Activated CD8-positive, alpha-beta T cell treated with anti-CD3 and anti-CD28 coated beads, Interleukin-2, amount 10 ng/mL, durations not matched to agents 7 days and 5 days (primary cell): ENCODE measurements around the gene DNMT3A. TPM values are rescaled to one million over a fixed set of nuclear protein-coding genes. Genes with fewer than 3 reads are reported as not detected.
A peak's percentile ranks its signal among the peaks of the same experiment; 100 is the strongest.

ENCODE experiments used
- ATAC-seq: fragments of 150-1000 bp; cut with Tn5 transposase; one replicate; pipeline ENCODE4 v1.10.0; 2021; ENCODE audit warnings: moderate library complexity
- CTCF ChIA-PET: fragments of 350-600 bp; sonication (Branson Sonifier 250); formaldehyde crosslinking; loops from one replicate; lab custom pipeline; 2021; ENCODE audit warnings: antibody characterized with exemption; lab: Charles Lee
- POLR2A ChIA-PET: fragments of 350-600 bp; sonication (Branson Sonifier 250); formaldehyde crosslinking; loops from one replicate; lab custom pipeline; 2021; ENCODE audit warnings: antibody characterized with exemption; lab: Charles Lee
- DNase-seq: peaks from one replicate; pipeline ENCODE4 v3.0.0-alpha.2; 2020
- H3K27ac Mint-ChIP-seq: one replicate; pipeline ENCODE4 v1.8.0; 2021; ENCODE audit warnings: mild to moderate bottlenecking, mixed read lengths
- H3K27me3 Mint-ChIP-seq: one replicate; pipeline ENCODE4 v1.8.0; 2021; ENCODE audit warnings: low read depth, mixed read lengths
- H3K36me3 Mint-ChIP-seq: one replicate; pipeline ENCODE4 v1.8.0; 2021; ENCODE audit warnings: low read depth, mixed read lengths
- H3K4me1 Mint-ChIP-seq: one replicate; pipeline ENCODE4 v1.8.0; 2021; ENCODE audit warnings: low read depth, mixed read lengths
- H3K4me3 Mint-ChIP-seq: one replicate; pipeline ENCODE4 v1.8.0; 2021; ENCODE audit warnings: mild to moderate bottlenecking, mixed read lengths
- H3K9me3 Mint-ChIP-seq: one replicate; pipeline ENCODE4 v1.8.0; 2022; ENCODE audit warnings: mixed read lengths; ENCODE audit not compliant: insufficient read depth
- total RNA-seq, 2 experiments: library from RNA; stranded (reverse); gene quantifications; one replicate each; pipeline ENCODE4 v1.2.3, GENCODE V29; 2021

The DNMT3A gene
- total RNA-seq, 2 experiments from 2014 or later: 76.4 to 79.8 TPM

GRCh38 chr2:25342372-25343186, 854 bp upstream of the DNMT3A start:
- peak; percentile 89 for DNase-seq
- Mint-ChIP-seq H3K27ac (peak overlapping the region; percentile 89), H3K4me1 (peaks cover 33% of the 10 kb centered on the region), H3K36me3 (peaks cover 5% of the 10 kb centered on the region), H3K4me3 (peak overlapping the region; percentile 79), H3K27me3 (no peaks in the 10 kb centered on the region), H3K9me3 (no peaks in the 10 kb centered on the region)
- ChIA-PET POLR2A (interaction anchor here (0.6 to 1.7 kb wide), 4 partner anchors 20 to 215 kb away, joined by 3 to 14 read pairs (median 4); no protein-coding TSS in a partner anchor), CTCF (interaction anchor here (0.6 to 2.3 kb wide), 11 partner anchors 9 to 731 kb away, joined by 3 to 25 read pairs (median 4); no protein-coding TSS in a partner anchor)
- ATAC-seq: peak; percentile 87

DNA sequence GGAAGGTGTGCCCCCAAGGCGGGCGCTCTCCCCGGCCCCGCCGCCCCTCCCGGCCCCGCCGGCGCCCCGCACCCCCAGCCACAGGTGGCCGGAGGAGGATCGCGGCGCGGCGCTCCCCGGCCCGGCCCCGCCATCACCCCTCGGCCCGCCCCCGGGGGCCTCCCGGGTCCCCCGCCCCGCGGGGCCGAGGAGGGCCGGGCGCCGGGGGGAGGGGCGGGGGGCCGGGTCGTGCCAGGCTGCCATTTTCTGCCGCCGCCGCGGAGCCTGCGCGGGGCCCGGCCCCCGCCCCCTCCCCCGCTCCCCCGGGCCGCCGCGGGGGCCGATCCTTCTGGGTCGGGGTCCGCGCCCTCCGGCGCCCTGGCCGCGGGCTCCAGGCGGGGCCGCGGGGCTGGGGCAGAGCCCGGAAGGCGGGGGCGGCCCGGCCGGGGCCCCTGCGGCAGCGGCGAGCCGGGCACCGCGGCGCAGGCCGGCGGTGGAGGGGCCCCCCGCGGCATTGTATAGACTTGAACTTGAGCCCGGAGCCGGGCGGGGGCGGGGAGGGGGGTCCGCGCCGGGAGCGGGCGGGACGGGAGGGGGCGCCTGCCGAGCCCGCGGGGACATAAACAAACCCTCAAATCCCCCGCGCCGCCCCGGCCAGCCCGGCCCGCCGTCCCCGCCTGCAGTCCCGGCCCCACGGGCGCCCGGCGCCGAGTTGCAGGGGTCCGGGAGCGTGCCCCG, 556 bp downstream of the DNMT3A start:
- Mint-ChIP-seq H3K9me3 (no peaks in the 10 kb centered on the region), H3K27ac (no peak overlapping the region), H3K36me3 (peaks cover 12% of the 10 kb centered on the region), H3K4me3 (no peak overlapping the region), H3K4me1 (peaks cover 40% of the 10 kb centered on the region), H3K27me3 (no peaks in the 10 kb centered on the region)
- ATAC-seq: peak; percentile 8
- no peak for DNase-seq
- ChIA-PET POLR2A (interaction anchor here (2.0 kb wide), 1 partner anchor 26 kb away, joined by 7 read pairs; no protein-coding TSS in a partner anchor), CTCF (interaction anchor here (0.6 kb wide), 1 partner anchor 21 kb away, joined by 3 read pairs; no protein-coding TSS in a partner anchor)

- H3K4me1 Mint-ChIP-seq: peaks cover 46% of the 10 kb centered on the region
- no peaks in the 10 kb centered on the region for H3K9me3 Mint-ChIP-seq
- DNase-seq (no peak), ATAC-seq (no peak)
- peak overlapping the region; percentile 43 for H3K27ac Mint-ChIP-seq
- H3K36me3 Mint-ChIP-seq: peaks cover 12% of the 10 kb centered on the region
- ChIA-PET POLR2A (interaction anchor here (1.4 to 2.0 kb wide), 2 partner anchors 13 to 26 kb away, joined by 7 read pairs; no protein-coding TSS in a partner anchor), CTCF (interaction anchor here (0.6 to 1.6 kb wide), 3 partner anchors 21 to 27 kb away, joined by 3 to 9 read pairs (median 3); no protein-coding TSS in a partner anchor)
- no peaks in the 10 kb centered on the region for H3K27me3 Mint-ChIP-seq
- H3K4me3 Mint-ChIP-seq: peak overlapping the region; percentile 60
Measured at GRCh38 chr2:25340181-25340921, 1.4 kb downstream of the DNMT3A start.

- Mint-ChIP-seq H3K4me3 (peak overlapping the region; percentile 66), H3K27me3 (no peaks in the 10 kb centered on the region), H3K36me3 (peaks cover 12% of the 10 kb centered on the region), H3K4me1 (peaks cover 52% of the 10 kb centered on the region), H3K9me3 (no peaks in the 10 kb centered on the region), H3K27ac (peak overlapping the region; percentile 77)
- ChIA-PET POLR2A (interaction anchor here (0.6 to 2.0 kb wide), 3 partner anchors 12 to 217 kb away, joined by 3 to 7 read pairs (median 7); no protein-coding TSS in a partner anchor), CTCF (interaction anchor here (1.1 to 2.5 kb wide), 3 partner anchors 25 to 31 kb away, joined by 3 to 12 read pairs (median 9); no protein-coding TSS in a partner anchor)
- no peak for ATAC-seq
- no peak for DNase-seq
Measured at GRCh38 chr2:25339791-25340180, 1.9 kb downstream of the DNMT3A start.

DNA sequence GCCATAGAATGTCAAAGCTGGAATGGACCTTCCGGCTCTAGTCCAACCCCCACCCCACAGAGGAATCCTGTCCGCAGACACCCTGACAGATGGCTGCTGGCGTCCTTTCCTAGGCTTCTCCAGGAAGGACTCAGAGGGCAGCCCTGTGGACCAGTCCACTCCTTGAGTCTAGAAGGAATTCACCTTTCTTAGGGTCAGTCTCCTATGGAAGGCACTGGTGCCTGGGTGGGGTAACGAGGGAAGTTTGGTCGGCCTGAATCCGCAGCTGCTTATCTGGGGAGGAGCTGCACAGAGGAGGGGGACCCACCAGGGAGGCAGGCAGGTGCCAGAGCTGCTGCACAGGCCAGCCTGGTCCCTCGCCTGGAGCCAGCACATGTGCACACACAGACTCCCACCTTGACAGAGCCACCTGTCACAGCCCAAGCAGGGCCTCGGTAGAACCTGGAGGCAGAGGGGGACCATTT, 2.5 kb downstream of the DNMT3A start:
- DNase-seq: no peak
- POLR2A ChIA-PET: interaction anchor here (0.6 to 2.0 kb wide), 3 partner anchors 12 to 218 kb away, joined by 3 to 7 read pairs (median 7); no protein-coding TSS in a partner anchor
- ATAC-seq: no peak
- Mint-ChIP-seq H3K27ac (peak overlapping the region; percentile 77), H3K4me3 (peak overlapping the region; percentile 66), H3K27me3 (no peaks in the 10 kb centered on the region), H3K9me3 (no peaks in the 10 kb centered on the region), H3K4me1 (peaks cover 57% of the 10 kb centered on the region), H3K36me3 (peaks cover 12% of the 10 kb centered on the region)
- CTCF ChIA-PET: interaction anchor here (1.1 to 2.5 kb wide), 3 partner anchors 24 to 30 kb away, joined by 3 to 12 read pairs (median 9); no protein-coding TSS in a partner anchor

DNA sequence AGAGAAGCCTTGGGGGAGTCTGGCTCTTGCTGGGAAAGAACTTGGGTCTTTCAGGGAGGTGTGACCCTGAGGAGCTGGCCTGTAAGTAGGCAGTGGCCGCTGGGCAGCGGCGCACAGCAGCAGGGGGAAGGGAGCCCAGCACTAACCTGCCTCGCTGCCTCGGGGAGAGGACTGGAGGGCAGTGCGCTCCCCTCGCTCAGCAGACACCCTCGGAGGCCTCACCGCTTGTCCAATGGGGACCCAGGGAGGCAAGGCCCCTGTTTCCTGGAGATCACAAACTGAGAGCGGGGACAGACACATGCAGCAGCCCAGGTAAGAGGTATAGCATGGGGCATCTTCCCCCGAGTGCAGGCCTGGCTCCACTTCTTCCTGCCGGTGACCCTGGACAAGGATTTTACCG, 3.3 kb downstream of the DNMT3A start:
- POLR2A ChIA-PET: interaction anchor here (2.0 kb wide), 1 partner anchor 24 kb away, joined by 11 read pairs; no protein-coding TSS in a partner anchor
- Mint-ChIP-seq H3K4me3 (no peak overlapping the region), H3K27ac (peak overlapping the region; percentile 70), H3K27me3 (no peaks in the 10 kb centered on the region), H3K4me1 (peaks cover 65% of the 10 kb centered on the region), H3K36me3 (peaks cover 12% of the 10 kb centered on the region), H3K9me3 (no peaks in the 10 kb centered on the region)
- ATAC-seq (no peak), DNase-seq (no peak)
- CTCF ChIA-PET: interaction anchor here (1.4 to 5.1 kb wide), 3 partner anchors 24 to 30 kb away, joined by 5 to 26 read pairs (median 12); no protein-coding TSS in a partner anchor

- DNase-seq (no peak), ATAC-seq (no peak)
- peaks cover 69% of the 10 kb centered on the region for H3K4me1 Mint-ChIP-seq
- no peaks in the 10 kb centered on the region for H3K27me3 Mint-ChIP-seq
- peak overlapping the region; percentile 16 for H3K4me3 Mint-ChIP-seq
- POLR2A ChIA-PET: interaction anchor here (1.2 to 2.0 kb wide), 2 partner anchors 24 to 43 kb away, joined by 3 to 11 read pairs; no protein-coding TSS in a partner anchor
- H3K9me3 Mint-ChIP-seq: no peaks in the 10 kb centered on the region
- peaks cover 12% of the 10 kb centered on the region for H3K36me3 Mint-ChIP-seq
- peak overlapping the region; percentile 74 for H3K27ac Mint-ChIP-seq
- CTCF ChIA-PET: interaction anchor here (0.7 to 5.1 kb wide), 7 partner anchors 14 to 229 kb away, joined by 3 to 26 read pairs (median 5); no protein-coding TSS in a partner anchor
Measured at GRCh38 chr2:25337891-25338290, 3.8 kb downstream of the DNMT3A start.

DNA sequence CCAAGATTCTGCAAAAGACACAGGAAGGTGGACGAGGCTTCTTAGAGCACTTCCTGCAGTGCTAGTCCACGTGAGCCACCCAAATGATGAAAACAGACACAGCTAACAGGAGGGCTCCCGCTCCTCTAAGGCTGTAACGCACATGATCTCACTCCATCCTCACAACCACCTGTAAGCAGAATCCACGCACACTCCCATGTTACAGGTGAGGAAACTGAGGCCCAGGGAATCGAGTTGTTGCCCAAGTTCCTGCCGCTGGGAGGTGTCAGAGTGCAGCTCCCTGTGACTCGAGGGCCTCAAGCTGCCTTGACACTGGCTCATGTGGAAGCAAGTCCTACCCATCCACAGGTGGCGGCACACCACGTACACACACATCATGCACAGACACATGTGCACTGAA, 4.4 kb downstream of the DNMT3A start:
- POLR2A ChIA-PET: interaction anchor here (0.6 to 2.0 kb wide), 4 partner anchors 23 to 747 kb away, joined by 3 to 11 read pairs (median 3); no protein-coding TSS in a partner anchor
- DNase-seq (peak; percentile 40), ATAC-seq (no peak)
- Mint-ChIP-seq H3K4me3 (peak overlapping the region; percentile 16), H3K27me3 (no peaks in the 10 kb centered on the region), H3K36me3 (peaks cover 12% of the 10 kb centered on the region), H3K9me3 (no peaks in the 10 kb centered on the region), H3K27ac (peak overlapping the region; percentile 74), H3K4me1 (peaks cover 70% of the 10 kb centered on the region)
- CTCF ChIA-PET: interaction anchor here (0.7 to 5.1 kb wide), 7 partner anchors 14 to 230 kb away, joined by 3 to 26 read pairs (median 5); no protein-coding TSS in a partner anchor

DNA sequence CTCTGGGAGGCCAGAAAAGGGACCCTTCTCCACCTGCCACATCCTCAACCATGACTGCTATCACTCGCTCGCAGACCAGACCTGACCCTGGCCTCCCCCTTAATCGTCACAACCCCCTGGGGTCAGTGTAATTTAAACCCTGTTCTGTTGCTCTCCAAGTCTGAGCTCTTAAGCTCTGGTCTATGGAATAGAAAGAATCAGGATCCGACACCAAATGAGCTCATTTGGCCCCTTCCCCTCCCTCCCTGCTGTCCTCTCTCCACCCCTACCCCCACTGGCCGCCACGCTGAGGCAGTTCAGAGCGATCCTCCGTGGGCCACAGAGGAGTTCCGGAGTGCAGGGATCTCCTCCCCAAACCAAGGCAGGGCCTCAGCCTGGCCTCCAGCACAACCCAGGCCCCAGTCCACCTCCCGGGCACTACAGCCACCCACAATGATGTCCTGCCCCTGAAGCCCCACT, 5.3 kb downstream of the DNMT3A start:
- CTCF ChIA-PET: interaction anchor here (0.7 to 5.1 kb wide), 4 partner anchors 19 to 59 kb away, joined by 3 to 26 read pairs (median 10); no protein-coding TSS in a partner anchor
- peaks cover 77% of the 10 kb centered on the region for H3K4me1 Mint-ChIP-seq

DNA sequence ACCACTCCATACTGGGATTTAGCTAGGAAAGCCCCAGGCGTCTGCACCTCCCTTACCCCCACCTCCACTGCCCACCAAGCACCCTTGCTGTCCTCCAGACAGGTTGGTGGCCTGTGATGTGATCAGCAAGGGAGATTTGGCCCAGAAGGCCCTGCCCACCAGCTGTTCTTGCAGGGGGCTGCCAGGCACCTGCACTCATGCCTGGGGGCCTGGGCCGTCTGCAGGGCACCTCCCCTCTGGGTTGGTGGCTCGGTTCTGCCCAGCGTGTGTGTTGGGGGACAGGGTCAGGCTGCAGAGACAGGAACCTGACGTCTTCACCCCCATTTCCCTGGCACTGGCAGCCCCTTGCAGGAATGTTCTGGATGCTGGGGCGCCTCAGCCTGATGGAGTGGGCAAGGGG, 5.8 kb downstream of the DNMT3A start:
- ATAC-seq (no peak), DNase-seq (no peak)
- H3K4me3 Mint-ChIP-seq: no peak overlapping the region
- POLR2A ChIA-PET: interaction anchor here (1.0 to 4.2 kb wide), 2 partner anchors 12 to 27 kb away, joined by 4 to 17 read pairs; no protein-coding TSS in a partner anchor
- CTCF ChIA-PET: interaction anchor here (2.4 to 5.1 kb wide), 3 partner anchors 26 to 59 kb away, joined by 10 to 26 read pairs (median 14); no protein-coding TSS in a partner anchor
- H3K36me3 Mint-ChIP-seq: peaks cover 12% of the 10 kb centered on the region
- H3K27me3 Mint-ChIP-seq: no peaks in the 10 kb centered on the region
- peaks cover 80% of the 10 kb centered on the region for H3K4me1 Mint-ChIP-seq
- H3K27ac Mint-ChIP-seq: no peak overlapping the region
- H3K9me3 Mint-ChIP-seq: no peaks in the 10 kb centered on the region

More for the DNA sequence above, 5.3 kb downstream of the DNMT3A start:
- peak overlapping the region; percentile 74 for H3K27ac Mint-ChIP-seq
- ATAC-seq (no peak), DNase-seq (no peak)
- peaks cover 12% of the 10 kb centered on the region for H3K36me3 Mint-ChIP-seq
- no peak overlapping the region for H3K4me3 Mint-ChIP-seq
- H3K9me3 Mint-ChIP-seq: no peaks in the 10 kb centered on the region
- POLR2A ChIA-PET: interaction anchor here (0.9 kb wide), 1 partner anchor 27 kb away, joined by 3 read pairs; no protein-coding TSS in a partner anchor
- H3K27me3 Mint-ChIP-seq: no peaks in the 10 kb centered on the region
